SK-N-MC (cell line): ENCODE data around the gene AMN.

Experiments
- EZH2 ChIP-seq: fragments of 200-600 bp; sonication (generic); IDR thresholded peaks from one replicate; pipeline ENCODE4 v1.6.1; 2017; ENCODE audit warnings: antibody characterized with exemption
- FOXP2 ChIP-seq: optimal IDR thresholded peaks from 2 replicates; pipeline ENCODE3; 2011; ENCODE audit warnings: mild to moderate bottlenecking, moderate library complexity; ENCODE audit not compliant: insufficient read depth; ENCODE audit errors: extremely low read length, control extremely low read depth
- POLR2AphosphoS5 ChIP-seq: IDR thresholded peaks from 2 replicates; pipeline ENCODE4 v1.6.1; 2012; ENCODE audit warnings: mild to moderate bottlenecking, low read depth, low read length, borderline replicate concordance

DNA sequence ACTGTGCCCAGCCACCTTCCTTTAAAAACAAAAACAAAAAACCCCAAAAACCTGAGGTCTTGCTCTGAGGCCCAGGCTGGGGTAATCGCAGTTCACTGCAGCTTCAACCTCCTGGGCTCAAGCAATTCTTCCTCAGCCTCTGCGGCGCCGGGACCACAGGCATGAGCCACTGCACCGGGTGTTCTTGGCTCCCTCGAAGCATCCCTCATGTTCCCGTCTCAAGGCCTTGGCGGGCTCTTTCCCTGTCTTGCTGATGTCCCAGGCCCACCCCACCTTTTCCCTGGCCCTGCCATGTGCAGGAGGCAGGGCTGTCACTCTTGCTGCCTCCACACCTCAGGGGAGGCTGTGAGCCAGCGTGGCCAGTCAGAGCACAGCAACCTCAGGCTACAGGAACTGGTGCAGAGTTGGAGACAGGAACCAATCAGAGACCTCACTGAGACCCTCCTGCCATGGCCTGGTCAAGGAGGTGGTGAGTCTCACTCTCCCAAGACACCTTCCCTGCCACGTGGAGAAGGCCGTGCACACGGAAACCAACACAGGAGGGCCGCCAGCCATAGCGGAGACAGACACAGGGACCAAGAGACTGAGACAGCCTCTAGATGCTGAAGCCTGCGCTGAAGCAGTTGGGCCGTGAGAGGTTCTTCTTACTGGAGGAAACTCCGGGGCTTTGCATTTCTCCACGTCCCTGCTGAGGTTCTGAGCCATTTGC is 6.0 kb upstream of the AMN start:
- TF ChIP-seq EZH2 = no peak
- TF ChIP-seq POLR2AphosphoS5 = no peak
- TF ChIP-seq FOXP2 = no peak
